Muscle of arm (tissue), 12 donors: ENCODE results near the gene HSPA6. TPM values are rescaled to one million over a fixed set of nuclear protein-coding genes. Genes with fewer than 3 reads are reported as not detected.
"Not testable (repeated sequence)": the region's sequence is repeated elsewhere in the genome, so short reads cannot be mapped to it uniquely, and the experiment has no call there.

Experiments used
- DNase-seq: peaks from one replicate; pipeline ENCODE4 v3.0.0-alpha.2; 2013
- polyA plus RNA-seq, 12 donors: library from polyadenylated mRNA; unstranded; fragments of 120-200 nt; gene quantifications; one replicate each; pipeline ENCODE4 v1.2.1, GENCODE V29; 2013; ENCODE audit not compliant: insufficient read length in 12 of 12

HSPA6 gene
- polyA plus RNA-seq, 12 donors = 0.10 to 1.1 (median 0.38) TPM; not detected in 3

GRCh38 chr1:161502641-161503393 lies 21.5 kb upstream of the HSPA6 start:
- DNase-seq = no peak

GRCh38 chr1:161503394-161503748 lies 21.0 kb upstream of the HSPA6 start:
- DNase-seq = no peak

- DNase-seq = no peak
Measured at GRCh38 chr1:161505686-161506085, 18.7 kb upstream of the HSPA6 start.

- DNase-seq = no peak
Measured at GRCh38 chr1:161506336-161507223, 17.8 kb upstream of the HSPA6 start.

GRCh38 chr1:161510477-161510876 lies 13.9 kb upstream of the HSPA6 start:
- no peak for DNase-seq

GRCh38 chr1:161511018-161511755 lies 13.2 kb upstream of the HSPA6 start:
- no peak for DNase-seq

- no peak for DNase-seq
Measured at GRCh38 chr1:161511756-161512060, 12.6 kb upstream of the HSPA6 start.

GRCh38 chr1:161512636-161513447 lies 11.5 kb upstream of the HSPA6 start:
- DNase-seq = not testable (repeated sequence)

GRCh38 chr1:161513448-161513780 lies 10.9 kb upstream of the HSPA6 start:
- not testable (repeated sequence) for DNase-seq

GRCh38 chr1:161513953-161514352 lies 10.4 kb upstream of the HSPA6 start:
- DNase-seq = not testable (repeated sequence)

GRCh38 chr1:161523041-161523816 lies 1.1 kb upstream of the HSPA6 start:
- not testable (repeated sequence) for DNase-seq

GRCh38 chr1:161524742-161525291 lies 477 bp downstream of the HSPA6 start:
- DNase-seq = not testable (repeated sequence)

GRCh38 chr1:161525321-161525720 lies 981 bp downstream of the HSPA6 start:
- not testable (repeated sequence) for DNase-seq

- not testable (repeated sequence) for DNase-seq
Measured at GRCh38 chr1:161525918-161526317, 1.6 kb downstream of the HSPA6 start.

GRCh38 chr1:161528550-161528949 lies 4.2 kb downstream of the HSPA6 start:
- not testable (repeated sequence) for DNase-seq

GRCh38 chr1:161529463-161530104 lies 5.2 kb downstream of the HSPA6 start:
- DNase-seq = not testable (repeated sequence)

- DNase-seq = peak; percentile 79
Measured at GRCh38 chr1:161530158-161530557, 5.8 kb downstream of the HSPA6 start.

GRCh38 chr1:161530671-161531641 lies 6.6 kb downstream of the HSPA6 start:
- peak; percentile 91 for DNase-seq
